Measurements from ENCODE around the gene SH3PXD2B. TPM values are rescaled to one million over a fixed set of nuclear protein-coding genes. Genes with fewer than 3 reads are reported as not detected.
"Not testable (repeated sequence)": the region's sequence is repeated elsewhere in the genome, so short reads cannot be mapped to it uniquely, and the experiment has no call there.

SH3PXD2B gene
- total and polyA plus RNA-seq, 2 donors (not counting 1 experiment from before 2014, with no cell fraction given): 12.6 to 21.1 TPM

- TF ChIP-seq EZH2 (IDR thresholded peaks at IDR 0.05; ENCODE audit: low read length, missing control alignments): no peak
- no peak for TF ChIP-seq CTCF (conservative IDR thresholded peaks at IDR 0.05 in 1 of 2, IDR thresholded peaks at IDR 0.05 in 1 of 2; ENCODE audit: low read depth in 1 of 2, low read length in 2 of 2)
- no peak overlapping the region for H3K4me2 ChIP-seq (ENCODE audit: extremely low read depth, insufficient read depth, low read length)
- no peak overlapping the region for H3K27ac ChIP-seq (ENCODE audit: insufficient read depth, low read length)
- peaks cover 6% of the 10 kb centered on the region for H3K4me1 ChIP-seq (ENCODE audit: control insufficient read depth, extremely low read depth, insufficient read depth, low read length)
- no peak overlapping the region for H3K4me3 ChIP-seq (replicated peaks in 1 of 4; ENCODE audit: control extremely low read depth in 1 of 4, insufficient read depth in 1 of 4, low read depth in 3 of 4, low read length in 4 of 4)
- H4K20me1 ChIP-seq (ENCODE audit: control insufficient read depth, extremely low read depth, insufficient read depth, low read length): no peaks in the 10 kb centered on the region
- DNase-seq (ENCODE audit: low read depth in 2 of 2): no peak
- no peaks in the 10 kb centered on the region for H3K79me2 ChIP-seq (ENCODE audit: control insufficient read depth, insufficient read depth, low read length)
- no peaks in the 10 kb centered on the region for H3K9me3 ChIP-seq (ENCODE audit: control insufficient read depth, insufficient read depth, low read depth, low read length)
- peaks cover 14% of the 10 kb centered on the region for H3K36me3 ChIP-seq (ENCODE audit: control insufficient read depth, insufficient read depth, low read length)
- H2AFZ ChIP-seq (ENCODE audit: low read length): no peak overlapping the region
- H3K27me3 ChIP-seq (ENCODE audit: control insufficient read depth, insufficient read depth, low read length): no peaks in the 10 kb centered on the region
- H3K9ac ChIP-seq (ENCODE audit: insufficient read depth, low read length): no peak overlapping the region
Observed at GRCh38 chr5:172351240-172351778, 103.0 kb downstream of the SH3PXD2B start.

GRCh38 chr5:172350212-172351181, 103.8 kb downstream of the SH3PXD2B start:
- Histone ChIP-seq H3K9me3 (ENCODE audit: control insufficient read depth, insufficient read depth, low read depth, low read length) (no peaks in the 10 kb centered on the region), H3K4me3 (replicated peaks in 1 of 4; ENCODE audit: control extremely low read depth in 1 of 4, insufficient read depth in 1 of 4, low read depth in 3 of 4, low read length in 4 of 4) (no peak overlapping the region), H3K27ac (ENCODE audit: insufficient read depth, low read length) (no peak overlapping the region), H2AFZ (ENCODE audit: low read length) (no peak overlapping the region), H3K4me1 (ENCODE audit: control insufficient read depth, extremely low read depth, insufficient read depth, low read length) (peaks cover 6% of the 10 kb centered on the region), H3K79me2 (ENCODE audit: control insufficient read depth, insufficient read depth, low read length) (no peaks in the 10 kb centered on the region), H3K9ac (ENCODE audit: insufficient read depth, low read length) (no peak overlapping the region), H3K4me2 (ENCODE audit: extremely low read depth, insufficient read depth, low read length) (no peak overlapping the region), H4K20me1 (ENCODE audit: control insufficient read depth, extremely low read depth, insufficient read depth, low read length) (no peaks in the 10 kb centered on the region), H3K27me3 (ENCODE audit: control insufficient read depth, insufficient read depth, low read length) (no peaks in the 10 kb centered on the region), H3K36me3 (ENCODE audit: control insufficient read depth, insufficient read depth, low read length) (peaks cover 14% of the 10 kb centered on the region)
- DNase-seq (ENCODE audit: low read depth in 2 of 2): no peak
- no peak for TF ChIP-seq CTCF (conservative IDR thresholded peaks at IDR 0.05 in 1 of 2, IDR thresholded peaks at IDR 0.05 in 1 of 2; ENCODE audit: low read depth in 1 of 2, low read length in 2 of 2)
- TF ChIP-seq EZH2 (IDR thresholded peaks at IDR 0.05; ENCODE audit: low read length, missing control alignments): no peak

GRCh38 chr5:172348733-172349132, 105.6 kb downstream of the SH3PXD2B start:
- not testable (repeated sequence) for H3K4me3 ChIP-seq (replicated peaks in 1 of 4; ENCODE audit: control extremely low read depth in 1 of 4, insufficient read depth in 1 of 4, low read depth in 3 of 4, low read length in 4 of 4); H3K9me3 ChIP-seq (ENCODE audit: control insufficient read depth, insufficient read depth, low read depth, low read length); H3K4me2 ChIP-seq (ENCODE audit: extremely low read depth, insufficient read depth, low read length); H3K27ac ChIP-seq (ENCODE audit: insufficient read depth, low read length); H3K9ac ChIP-seq (ENCODE audit: insufficient read depth, low read length); DNase-seq (ENCODE audit: low read depth in 2 of 2); H2AFZ ChIP-seq (ENCODE audit: low read length); H4K20me1 ChIP-seq (ENCODE audit: control insufficient read depth, extremely low read depth, insufficient read depth, low read length); H3K27me3 ChIP-seq (ENCODE audit: control insufficient read depth, insufficient read depth, low read length); H3K79me2 ChIP-seq (ENCODE audit: control insufficient read depth, insufficient read depth, low read length); H3K4me1 ChIP-seq (ENCODE audit: control insufficient read depth, extremely low read depth, insufficient read depth, low read length)
- H3K36me3 ChIP-seq (ENCODE audit: control insufficient read depth, insufficient read depth, low read length): peaks cover 14% of the 10 kb centered on the region
